Measurements from ENCODE around the gene GYPC.

The GYPC gene

GRCh38 chr2:126736133-126736874, 80.3 kb downstream of the GYPC start:
- DNase-seq: no peak

GRCh38 chr2:126739141-126739540, 83.2 kb downstream of the GYPC start:
- no peak for DNase-seq

- DNase-seq: no peak
These were observed 88.7 kb downstream of the GYPC start for GRCh38 chr2:126744640-126745039.
